GM23338 (cell line): ENCODE results near the gene CEP72. TPM values are rescaled to one million over a fixed set of nuclear protein-coding genes. Genes with fewer than 3 reads are reported as not detected.

Experiments
- ATAC-seq: fragments of 200-7000 bp; cut with Tn5 transposase; 3 replicates; pipeline ENCODE4 v1.9.1; 2020
- DNase-seq: peaks from one replicate; pipeline ENCODE4 v3.0.0-alpha.2; 2015; ENCODE audit warnings: low spot score
- H2AFZ ChIP-seq: fragments of 200-600 bp; sonication (generic); 2 replicates; pipeline ENCODE4 v1.8.0; 2016; ENCODE audit warnings: antibody characterized with exemption, mild to moderate bottlenecking, moderate library complexity
- H3F3A ChIP-seq: fragments of 200-600 bp; sonication (generic); replicated peaks from 2 replicates; pipeline ENCODE4 v1.8.0; 2017; ENCODE audit warnings: antibody characterized with exemption, mixed run types, low read depth
- H3K27ac ChIP-seq: fragments of 200-600 bp; sonication (generic); 2 replicates; pipeline ENCODE4 v1.6.1; 2016; ENCODE audit warnings: low read depth
- H3K27me3 ChIP-seq: fragments of 200-600 bp; sonication (generic); 2 replicates; pipeline ENCODE4 v1.8.0; 2016; ENCODE audit warnings: mild to moderate bottlenecking, mixed run types, moderate library complexity; ENCODE audit not compliant: insufficient read depth
- H3K36me3 ChIP-seq: fragments of 200-600 bp; sonication (generic); 2 replicates; pipeline ENCODE4 v1.8.0; 2016; ENCODE audit warnings: mild to moderate bottlenecking; ENCODE audit not compliant: insufficient read depth
- H3K4me1 ChIP-seq: fragments of 200-600 bp; sonication (generic); 2 replicates; pipeline ENCODE4 v1.8.0; 2016; ENCODE audit warnings: mild to moderate bottlenecking, moderate library complexity; ENCODE audit not compliant: insufficient read depth
- H3K4me2 ChIP-seq: fragments of 200-600 bp; sonication (generic); 2 replicates; pipeline ENCODE4 v1.7.1; 2017; ENCODE audit warnings: mixed run types
- H3K4me3 ChIP-seq: fragments of 200-600 bp; sonication (generic); 2 replicates; pipeline ENCODE4 v1.6.1; 2016; ENCODE audit warnings: mixed run types
- H3K79me2 ChIP-seq: fragments of 200-600 bp; sonication (generic); replicated peaks from 2 replicates; pipeline ENCODE4 v1.8.0; 2017; ENCODE audit warnings: mild to moderate bottlenecking; ENCODE audit not compliant: insufficient read depth
- H3K9me2 ChIP-seq: fragments of 200-600 bp; sonication (generic); 2 replicates; pipeline ENCODE4 v1.8.0; 2017; ENCODE audit not compliant: insufficient read depth
- H4K20me1 ChIP-seq: fragments of 200-600 bp; sonication (generic); replicated peaks from 2 replicates; pipeline ENCODE4 v1.8.0; 2017; ENCODE audit warnings: mild to moderate bottlenecking; ENCODE audit not compliant: insufficient read depth
- H3K27ac Mint-ChIP-seq: 2 replicates; pipeline ENCODE4 v1.8.0; 2020; ENCODE audit warnings: inconsistent platforms, mild to moderate bottlenecking, moderate library complexity, mixed read lengths
- H3K27me3 Mint-ChIP-seq: 3 replicates; pipeline ENCODE4 v1.8.0; 2022; ENCODE audit warnings: low read depth, mild to moderate bottlenecking, moderate library complexity, mixed read lengths, inconsistent platforms; ENCODE audit not compliant: insufficient read depth, poor library complexity
- H3K36me3 Mint-ChIP-seq: 3 replicates; pipeline ENCODE4 v1.8.0; 2021; ENCODE audit warnings: low read depth, mild to moderate bottlenecking, inconsistent platforms, moderate library complexity, mixed read lengths
- H3K4me1 Mint-ChIP-seq: 3 replicates; pipeline ENCODE4 v1.8.0; 2020; ENCODE audit warnings: mild to moderate bottlenecking, inconsistent platforms, mixed read lengths
- H3K4me3 Mint-ChIP-seq: 3 replicates; pipeline ENCODE4 v1.8.0; 2021; ENCODE audit warnings: moderate library complexity, mild to moderate bottlenecking, inconsistent platforms, mixed read lengths
- H3K9me3 Mint-ChIP-seq: 3 replicates; pipeline ENCODE4 v1.8.0; 2020; ENCODE audit warnings: moderate library complexity, mild to moderate bottlenecking, inconsistent platforms, mixed read lengths
- CREB1 ChIP-seq: fragments of 250-450 bp; sonication (Bioruptor Pico); IDR thresholded peaks from 2 replicates; pipeline ENCODE4 v1.5.0; 2020; ENCODE audit warnings: low read depth, mild to moderate bottlenecking, moderate library complexity
- EZH2 ChIP-seq: fragments of 200-600 bp; sonication (generic); IDR thresholded peaks from one replicate; pipeline ENCODE4 v1.8.0; 2017; ENCODE audit warnings: antibody characterized with exemption, mild to moderate bottlenecking, low read depth; ENCODE audit not compliant: unreplicated experiment
- EZH2phosphoT487 ChIP-seq: fragments of 200-600 bp; sonication (generic); IDR thresholded peaks from one replicate; pipeline ENCODE4 v1.8.1; 2018; ENCODE audit warnings: antibody characterized with exemption; ENCODE audit not compliant: unreplicated experiment
- JUNB ChIP-seq: IDR thresholded peaks from one replicate; pipeline ENCODE4 v1.6.1; 2016; ENCODE audit warnings: antibody characterized with exemption; ENCODE audit not compliant: unreplicated experiment
- NANOG ChIP-seq: IDR thresholded peaks from 2 replicates; pipeline ENCODE4 v1.6.1; 2016; ENCODE audit warnings: antibody characterized with exemption, borderline replicate concordance
- POLR2AphosphoS5 ChIP-seq: IDR thresholded peaks from 2 replicates; pipeline ENCODE4 v1.6.1; 2016; ENCODE audit warnings: antibody characterized with exemption, low read depth
- STAT1 ChIP-seq: IDR thresholded peaks from one replicate; pipeline ENCODE4 v1.6.1; 2016; ENCODE audit warnings: antibody characterized with exemption; ENCODE audit not compliant: unreplicated experiment
- ZNF114 ChIP-seq: fragments of 250-450 bp; sonication (Bioruptor Pico); IDR thresholded peaks from 2 replicates; pipeline ENCODE4 v1.5.0; 2020; ENCODE audit warnings: mild to moderate bottlenecking, moderate library complexity
- ZNF331 ChIP-seq: fragments of 250-450 bp; sonication (Bioruptor Pico); IDR thresholded peaks from 2 replicates; pipeline ENCODE4 v1.5.0; 2020; ENCODE audit warnings: low read depth, mild to moderate bottlenecking, moderate library complexity
- polyA plus RNA-seq: library from polyadenylated mRNA; unstranded; fragments of >200 nt; fragmentation: Nextera tagmentation; extraction: Ambion mirVana; gene quantifications from 2 replicates; pipeline ENCODE4 v1.2.1, GENCODE V29; 2016
- total RNA-seq: library from RNA; depleted of rRNA; stranded (reverse); fragments of >200 nt; shearing (Covaris generic); gene quantifications from 2 replicates; pipeline ENCODE4 v1.2.3, GENCODE V29; 2014
- TF ChIP-seq, protein P1 (sequence below): fragments of 250-450 bp; sonication (Bioruptor Pico); IDR thresholded peaks from 2 replicates; pipeline ENCODE4 v1.5.0; 2020; ENCODE audit warnings: mild to moderate bottlenecking, moderate library complexity
- TF ChIP-seq, protein P2 (sequence below): IDR thresholded peaks from one replicate; pipeline ENCODE4 v1.6.1; 2018; ENCODE audit warnings: antibody characterized with exemption; ENCODE audit not compliant: unreplicated experiment
- TF ChIP-seq, protein P3 (sequence below): IDR thresholded peaks from 2 replicates; pipeline ENCODE4 v1.6.1; 2016; ENCODE audit warnings: antibody characterized with exemption
- TF ChIP-seq, protein P4 (sequence below), 2 experiments: fragments of 200-600 bp in 1 of 2; sonication (generic) in 1 of 2; conservative IDR thresholded peaks; 2 replicates each; pipeline versions ENCODE4 v1.5.1 to v1.6.1; 2016 to 2017; ENCODE audit warnings: antibody characterized with exemption in 2 of 2, low read depth in 2 of 2, mild to moderate bottlenecking in 2 of 2, moderate library complexity in 1 of 2

Gene CEP72
- total and polyA plus RNA-seq, 2 experiments from 2014 or later: 15.5 to 27.1 TPM

DNA sequence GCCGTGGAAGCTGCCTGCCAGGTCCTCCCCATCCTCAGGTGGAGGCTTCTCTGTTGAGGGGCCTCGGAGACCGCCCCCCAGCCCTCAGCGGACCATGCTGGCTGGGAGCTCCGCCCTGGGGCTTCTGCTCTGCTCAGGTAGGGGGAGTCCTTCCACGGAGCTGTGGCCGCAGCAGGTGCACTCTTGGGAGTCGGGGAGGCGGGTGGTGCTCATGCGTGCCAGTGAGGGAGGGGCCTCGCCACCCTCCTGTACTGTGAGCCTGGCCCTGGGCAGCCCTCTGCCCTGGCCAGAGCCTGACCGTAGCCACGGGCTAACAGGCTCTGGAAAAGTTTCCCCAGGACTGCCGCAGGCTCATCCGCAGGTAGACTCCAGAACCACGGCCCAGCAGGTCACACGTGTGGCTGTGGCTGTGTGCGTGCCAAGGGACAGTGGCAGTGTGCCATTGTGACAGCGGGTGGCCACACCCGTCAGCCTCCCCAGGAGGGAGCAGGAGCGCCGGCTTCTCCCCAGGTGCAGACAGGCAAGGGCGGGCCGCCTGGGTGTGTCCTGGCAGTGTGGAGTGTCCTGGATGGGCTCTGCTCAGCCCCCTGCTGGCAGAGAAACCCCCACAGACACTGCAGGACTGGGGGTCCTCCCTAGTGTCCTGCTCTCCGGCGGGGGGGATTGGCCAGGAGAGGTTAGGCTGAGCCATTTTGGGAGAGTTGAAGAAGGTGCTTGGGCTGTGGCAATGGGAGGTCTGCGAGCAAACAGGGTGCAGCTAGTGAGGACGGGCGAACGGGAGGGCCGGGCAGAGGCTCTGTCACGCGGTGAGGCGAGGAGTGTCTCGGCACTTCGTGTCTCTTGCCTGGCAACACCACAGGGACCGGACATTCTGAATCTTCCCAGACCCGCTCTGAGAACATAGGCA lies 51.5 kb downstream of the CEP72 start:
- DNase-seq (no peak), ATAC-seq (no peak)
- H3K4me2 ChIP-seq: no peak overlapping the region

More for the DNA sequence above, 51.5 kb downstream of the CEP72 start:
- H4K20me1 ChIP-seq: no peaks in the 10 kb centered on the region; the same call in none of the 2 replicates
- H3K27ac ChIP-seq: no peak overlapping the region
- H3K4me3 ChIP-seq: no peak overlapping the region
- Mint-ChIP-seq H3K36me3 (peaks cover 39% of the 10 kb centered on the region), H3K27ac (no peak overlapping the region), H3K4me3 (no peak overlapping the region), H3K27me3 (peaks cover 5% of the 10 kb centered on the region), H3K4me1 (no peaks in the 10 kb centered on the region; the same call in 2 of the 3 replicates), H3K9me3 (no peaks in the 10 kb centered on the region; the same call in 2 of the 3 replicates)
- H3K79me2 ChIP-seq: no peaks in the 10 kb centered on the region
- no peak overlapping the region for H2AFZ ChIP-seq
- TF ChIP-seq CREB1 (CRISPR knock-in tag) (no peak), POLR2AphosphoS5 (no peak), ZNF114 (CRISPR knock-in tag) (no peak), NANOG (no peak), EZH2phosphoT487 (no peak), EZH2 (no peak), JUNB (no peak), ZNF331 (CRISPR knock-in tag) (no peak), STAT1 (no peak)
- TF ChIP-seq, protein P1, sequence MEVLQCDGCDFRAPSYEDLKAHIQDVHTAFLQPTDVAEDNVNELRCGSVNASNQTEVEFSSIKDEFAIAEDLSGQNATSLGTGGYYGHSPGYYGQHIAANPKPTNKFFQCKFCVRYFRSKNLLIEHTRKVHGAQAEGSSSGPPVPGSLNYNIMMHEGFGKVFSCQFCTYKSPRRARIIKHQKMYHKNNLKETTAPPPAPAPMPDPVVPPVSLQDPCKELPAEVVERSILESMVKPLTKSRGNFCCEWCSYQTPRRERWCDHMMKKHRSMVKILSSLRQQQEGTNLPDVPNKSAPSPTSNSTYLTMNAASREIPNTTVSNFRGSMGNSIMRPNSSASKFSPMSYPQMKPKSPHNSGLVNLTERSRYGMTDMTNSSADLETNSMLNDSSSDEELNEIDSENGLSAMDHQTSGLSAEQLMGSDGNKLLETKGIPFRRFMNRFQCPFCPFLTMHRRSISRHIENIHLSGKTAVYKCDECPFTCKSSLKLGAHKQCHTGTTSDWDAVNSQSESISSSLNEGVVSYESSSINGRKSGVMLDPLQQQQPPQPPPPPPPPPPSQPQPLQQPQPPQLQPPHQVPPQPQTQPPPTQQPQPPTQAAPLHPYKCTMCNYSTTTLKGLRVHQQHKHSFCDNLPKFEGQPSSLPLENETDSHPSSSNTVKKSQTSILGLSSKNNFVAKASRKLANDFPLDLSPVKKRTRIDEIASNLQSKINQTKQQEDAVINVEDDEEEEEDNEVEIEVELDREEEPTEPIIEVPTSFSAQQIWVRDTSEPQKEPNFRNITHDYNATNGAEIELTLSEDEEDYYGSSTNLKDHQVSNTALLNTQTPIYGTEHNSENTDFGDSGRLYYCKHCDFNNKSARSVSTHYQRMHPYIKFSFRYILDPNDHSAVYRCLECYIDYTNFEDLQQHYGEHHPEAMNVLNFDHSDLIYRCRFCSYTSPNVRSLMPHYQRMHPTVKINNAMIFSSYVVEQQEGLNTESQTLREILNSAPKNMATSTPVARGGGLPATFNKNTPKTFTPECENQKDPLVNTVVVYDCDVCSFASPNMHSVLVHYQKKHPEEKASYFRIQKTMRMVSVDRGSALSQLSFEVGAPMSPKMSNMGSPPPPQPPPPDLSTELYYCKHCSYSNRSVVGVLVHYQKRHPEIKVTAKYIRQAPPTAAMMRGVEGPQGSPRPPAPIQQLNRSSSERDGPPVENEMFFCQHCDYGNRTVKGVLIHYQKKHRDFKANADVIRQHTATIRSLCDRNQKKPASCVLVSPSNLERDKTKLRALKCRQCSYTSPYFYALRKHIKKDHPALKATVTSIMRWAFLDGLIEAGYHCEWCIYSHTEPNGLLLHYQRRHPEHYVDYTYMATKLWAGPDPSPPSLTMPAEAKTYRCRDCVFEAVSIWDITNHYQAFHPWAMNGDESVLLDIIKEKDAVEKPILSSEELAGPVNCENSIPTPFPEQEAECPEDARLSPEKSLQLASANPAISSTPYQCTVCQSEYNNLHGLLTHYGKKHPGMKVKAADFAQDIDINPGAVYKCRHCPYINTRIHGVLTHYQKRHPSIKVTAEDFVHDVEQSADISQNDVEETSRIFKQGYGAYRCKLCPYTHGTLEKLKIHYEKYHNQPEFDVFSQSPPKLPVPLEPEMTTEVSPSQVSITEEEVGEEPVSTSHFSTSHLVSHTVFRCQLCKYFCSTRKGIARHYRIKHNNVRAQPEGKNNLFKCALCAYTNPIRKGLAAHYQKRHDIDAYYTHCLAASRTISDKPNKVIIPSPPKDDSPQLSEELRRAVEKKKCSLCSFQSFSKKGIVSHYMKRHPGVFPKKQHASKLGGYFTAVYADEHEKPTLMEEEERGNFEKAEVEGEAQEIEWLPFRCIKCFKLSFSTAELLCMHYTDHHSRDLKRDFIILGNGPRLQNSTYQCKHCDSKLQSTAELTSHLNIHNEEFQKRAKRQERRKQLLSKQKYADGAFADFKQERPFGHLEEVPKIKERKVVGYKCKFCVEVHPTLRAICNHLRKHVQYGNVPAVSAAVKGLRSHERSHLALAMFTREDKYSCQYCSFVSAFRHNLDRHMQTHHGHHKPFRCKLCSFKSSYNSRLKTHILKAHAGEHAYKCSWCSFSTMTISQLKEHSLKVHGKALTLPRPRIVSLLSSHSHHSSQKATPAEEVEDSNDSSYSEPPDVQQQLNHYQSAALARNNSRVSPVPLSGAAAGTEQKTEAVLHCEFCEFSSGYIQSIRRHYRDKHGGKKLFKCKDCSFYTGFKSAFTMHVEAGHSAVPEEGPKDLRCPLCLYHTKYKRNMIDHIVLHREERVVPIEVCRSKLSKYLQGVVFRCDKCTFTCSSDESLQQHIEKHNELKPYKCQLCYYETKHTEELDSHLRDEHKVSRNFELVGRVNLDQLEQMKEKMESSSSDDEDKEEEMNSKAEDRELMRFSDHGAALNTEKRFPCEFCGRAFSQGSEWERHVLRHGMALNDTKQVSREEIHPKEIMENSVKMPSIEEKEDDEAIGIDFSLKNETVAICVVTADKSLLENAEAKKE (CRISPR knock-in tag): no peak
- TF ChIP-seq, protein P2, sequence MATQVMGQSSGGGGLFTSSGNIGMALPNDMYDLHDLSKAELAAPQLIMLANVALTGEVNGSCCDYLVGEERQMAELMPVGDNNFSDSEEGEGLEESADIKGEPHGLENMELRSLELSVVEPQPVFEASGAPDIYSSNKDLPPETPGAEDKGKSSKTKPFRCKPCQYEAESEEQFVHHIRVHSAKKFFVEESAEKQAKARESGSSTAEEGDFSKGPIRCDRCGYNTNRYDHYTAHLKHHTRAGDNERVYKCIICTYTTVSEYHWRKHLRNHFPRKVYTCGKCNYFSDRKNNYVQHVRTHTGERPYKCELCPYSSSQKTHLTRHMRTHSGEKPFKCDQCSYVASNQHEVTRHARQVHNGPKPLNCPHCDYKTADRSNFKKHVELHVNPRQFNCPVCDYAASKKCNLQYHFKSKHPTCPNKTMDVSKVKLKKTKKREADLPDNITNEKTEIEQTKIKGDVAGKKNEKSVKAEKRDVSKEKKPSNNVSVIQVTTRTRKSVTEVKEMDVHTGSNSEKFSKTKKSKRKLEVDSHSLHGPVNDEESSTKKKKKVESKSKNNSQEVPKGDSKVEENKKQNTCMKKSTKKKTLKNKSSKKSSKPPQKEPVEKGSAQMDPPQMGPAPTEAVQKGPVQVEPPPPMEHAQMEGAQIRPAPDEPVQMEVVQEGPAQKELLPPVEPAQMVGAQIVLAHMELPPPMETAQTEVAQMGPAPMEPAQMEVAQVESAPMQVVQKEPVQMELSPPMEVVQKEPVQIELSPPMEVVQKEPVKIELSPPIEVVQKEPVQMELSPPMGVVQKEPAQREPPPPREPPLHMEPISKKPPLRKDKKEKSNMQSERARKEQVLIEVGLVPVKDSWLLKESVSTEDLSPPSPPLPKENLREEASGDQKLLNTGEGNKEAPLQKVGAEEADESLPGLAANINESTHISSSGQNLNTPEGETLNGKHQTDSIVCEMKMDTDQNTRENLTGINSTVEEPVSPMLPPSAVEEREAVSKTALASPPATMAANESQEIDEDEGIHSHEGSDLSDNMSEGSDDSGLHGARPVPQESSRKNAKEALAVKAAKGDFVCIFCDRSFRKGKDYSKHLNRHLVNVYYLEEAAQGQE: no peak
- TF ChIP-seq, protein P3, sequence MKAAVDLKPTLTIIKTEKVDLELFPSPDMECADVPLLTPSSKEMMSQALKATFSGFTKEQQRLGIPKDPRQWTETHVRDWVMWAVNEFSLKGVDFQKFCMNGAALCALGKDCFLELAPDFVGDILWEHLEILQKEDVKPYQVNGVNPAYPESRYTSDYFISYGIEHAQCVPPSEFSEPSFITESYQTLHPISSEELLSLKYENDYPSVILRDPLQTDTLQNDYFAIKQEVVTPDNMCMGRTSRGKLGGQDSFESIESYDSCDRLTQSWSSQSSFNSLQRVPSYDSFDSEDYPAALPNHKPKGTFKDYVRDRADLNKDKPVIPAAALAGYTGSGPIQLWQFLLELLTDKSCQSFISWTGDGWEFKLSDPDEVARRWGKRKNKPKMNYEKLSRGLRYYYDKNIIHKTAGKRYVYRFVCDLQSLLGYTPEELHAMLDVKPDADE: no peak
- TF ChIP-seq, protein P4, sequence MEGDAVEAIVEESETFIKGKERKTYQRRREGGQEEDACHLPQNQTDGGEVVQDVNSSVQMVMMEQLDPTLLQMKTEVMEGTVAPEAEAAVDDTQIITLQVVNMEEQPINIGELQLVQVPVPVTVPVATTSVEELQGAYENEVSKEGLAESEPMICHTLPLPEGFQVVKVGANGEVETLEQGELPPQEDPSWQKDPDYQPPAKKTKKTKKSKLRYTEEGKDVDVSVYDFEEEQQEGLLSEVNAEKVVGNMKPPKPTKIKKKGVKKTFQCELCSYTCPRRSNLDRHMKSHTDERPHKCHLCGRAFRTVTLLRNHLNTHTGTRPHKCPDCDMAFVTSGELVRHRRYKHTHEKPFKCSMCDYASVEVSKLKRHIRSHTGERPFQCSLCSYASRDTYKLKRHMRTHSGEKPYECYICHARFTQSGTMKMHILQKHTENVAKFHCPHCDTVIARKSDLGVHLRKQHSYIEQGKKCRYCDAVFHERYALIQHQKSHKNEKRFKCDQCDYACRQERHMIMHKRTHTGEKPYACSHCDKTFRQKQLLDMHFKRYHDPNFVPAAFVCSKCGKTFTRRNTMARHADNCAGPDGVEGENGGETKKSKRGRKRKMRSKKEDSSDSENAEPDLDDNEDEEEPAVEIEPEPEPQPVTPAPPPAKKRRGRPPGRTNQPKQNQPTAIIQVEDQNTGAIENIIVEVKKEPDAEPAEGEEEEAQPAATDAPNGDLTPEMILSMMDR (conservative IDR thresholded peaks at IDR 0.05; ENCODE audit: low read depth in 2 of 2): no peak; a peak in 1 of 4 replicates
- no peaks in the 10 kb centered on the region for H3K27me3 ChIP-seq
- H3F3A ChIP-seq: no peaks in the 10 kb centered on the region
- H3K9me2 ChIP-seq: no peaks in the 10 kb centered on the region
- H3K36me3 ChIP-seq: peaks cover 6% of the 10 kb centered on the region; the same call in 1 of the 2 replicates
- H3K4me1 ChIP-seq: no peaks in the 10 kb centered on the region
